Ishikawa (cell line): Measurements from ENCODE around the gene KLHL3.

Source experiments
- CEBPB ChIP-seq: IDR thresholded peaks from 2 replicates; pipeline ENCODE4 v1.6.1; 2012
- CREB1 ChIP-seq: IDR thresholded peaks from 2 replicates; pipeline ENCODE4 v1.6.1; 2012; ENCODE audit warnings: low read depth
- EGR1 ChIP-seq: IDR thresholded peaks from 2 replicates; pipeline ENCODE4 v1.6.1; 2012
- EP300 ChIP-seq: IDR thresholded peaks from 2 replicates; pipeline ENCODE4 v1.6.1; 2012; ENCODE audit warnings: borderline replicate concordance
- FOXM1 ChIP-seq: IDR thresholded peaks from 2 replicates; pipeline ENCODE4 v1.6.1; 2012; ENCODE audit warnings: low read depth, borderline replicate concordance
- RAD21 ChIP-seq: IDR thresholded peaks from 2 replicates; pipeline ENCODE4 v1.6.1; 2012; ENCODE audit warnings: low read depth
- REST ChIP-seq: IDR thresholded peaks from 2 replicates; pipeline ENCODE4 v1.6.1; 2012; ENCODE audit warnings: low read depth, mild to moderate bottlenecking
- TAF1 ChIP-seq: IDR thresholded peaks from 2 replicates; pipeline ENCODE4 v1.6.1; 2012; ENCODE audit warnings: low read depth, mild to moderate bottlenecking
- TCF12 ChIP-seq: IDR thresholded peaks from 2 replicates; pipeline ENCODE4 v1.6.1; 2012; ENCODE audit warnings: low read depth
- TEAD4 ChIP-seq: IDR thresholded peaks from 2 replicates; pipeline ENCODE4 v1.6.1; 2012
- YY1 ChIP-seq: IDR thresholded peaks from 2 replicates; pipeline ENCODE4 v1.6.1; 2012; ENCODE audit warnings: low read depth
- TF ChIP-seq, protein P1 (sequence below): IDR thresholded peaks from 2 replicates; pipeline ENCODE4 v1.6.1; 2012

GRCh38 chr5:137603891-137604290, 132.0 kb downstream of the KLHL3 start:
- TF ChIP-seq CEBPB (no peak), CREB1 (no peak), FOXM1 (no peak), EGR1 (no peak), EP300 (no peak), TCF12 (no peak), REST (no peak), YY1 (no peak), RAD21 (no peak), TAF1 (no peak), TEAD4 (no peak)
- TF ChIP-seq, protein P1, sequence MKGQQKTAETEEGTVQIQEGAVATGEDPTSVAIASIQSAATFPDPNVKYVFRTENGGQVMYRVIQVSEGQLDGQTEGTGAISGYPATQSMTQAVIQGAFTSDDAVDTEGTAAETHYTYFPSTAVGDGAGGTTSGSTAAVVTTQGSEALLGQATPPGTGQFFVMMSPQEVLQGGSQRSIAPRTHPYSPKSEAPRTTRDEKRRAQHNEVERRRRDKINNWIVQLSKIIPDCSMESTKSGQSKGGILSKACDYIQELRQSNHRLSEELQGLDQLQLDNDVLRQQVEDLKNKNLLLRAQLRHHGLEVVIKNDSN, result no peak
